ENCODE results near the gene PCK2.
A peak's percentile ranks its signal among the peaks of the same experiment; 100 is the strongest.
"Not testable (repeated sequence)": the region's sequence is repeated elsewhere in the genome, so short reads cannot be mapped to it uniquely, and the experiment has no call there.

Gene PCK2

GRCh38 chr14:24093901-24094840 lies at the start of gene PCK2:
TSS of gene PCK2 (plus strand) at chr14:24094311. CDS start at chr14:24094406, 95 bp downstream.
- Histone ChIP-seq H3K36me3 (replicated peaks) (peaks cover 22% of the 10 kb centered on the region), H3K4me3 (peak within 1 kb of the TSS; percentile 97), H3K4me1 (peaks cover 11% of the 10 kb centered on the region), H3K27me3 (ENCODE audit: low read depth) (no peaks in the 10 kb centered on the region), H3K9me3 (no peaks in the 10 kb centered on the region)
- DNase-seq (ENCODE audit: low spot score in 2 of 2), result peak; percentile 92 to 98
- in situ Hi-C loops (cut with MboI; ENCODE audit: low sequenced_read_pairs), result loop anchor here (10.0 kb wide), 1 partner anchor 79 kb away; no protein-coding TSS in a partner anchor

GRCh38 chr14:24049002-24049401 lies 45.1 kb upstream of the PCK2 start:
- DNase-seq (ENCODE audit: low spot score in 2 of 2); in situ Hi-C loops (cut with MboI; ENCODE audit: low sequenced_read_pairs); H3K4me3 ChIP-seq; H3K36me3 ChIP-seq (replicated peaks); H3K4me1 ChIP-seq; H3K9me3 ChIP-seq: not testable (repeated sequence)
- H3K27me3 ChIP-seq (ENCODE audit: low read depth), result peaks cover 16% of the 10 kb centered on the region

GRCh38 chr14:24050753-24051152 lies 43.4 kb upstream of the PCK2 start:
- H3K9me3 ChIP-seq; H3K4me3 ChIP-seq; in situ Hi-C loops (cut with MboI; ENCODE audit: low sequenced_read_pairs); H3K4me1 ChIP-seq; H3K27me3 ChIP-seq (ENCODE audit: low read depth); H3K36me3 ChIP-seq (replicated peaks); DNase-seq (ENCODE audit: low spot score in 2 of 2): not testable (repeated sequence)

- Histone ChIP-seq H3K36me3 (replicated peaks) (no peaks in the 10 kb centered on the region), H3K9me3 (no peaks in the 10 kb centered on the region), H3K4me1 (no peaks in the 10 kb centered on the region; the same call in 1 of the 2 replicates), H3K27me3 (ENCODE audit: low read depth) (peaks cover 5% of the 10 kb centered on the region; the same call in 1 of the 2 replicates), H3K4me3 (peak overlapping the region; percentile 49)
- no peak for DNase-seq (ENCODE audit: low spot score in 2 of 2)
- in situ Hi-C loops (cut with MboI; ENCODE audit: low sequenced_read_pairs), result no loop called here
These were observed 42.8 kb upstream of the PCK2 start for GRCh38 chr14:24051176-24051788.

- no peaks in the 10 kb centered on the region for H3K36me3 ChIP-seq (replicated peaks)
- no peaks in the 10 kb centered on the region for H3K27me3 ChIP-seq (ENCODE audit: low read depth)
- H3K9me3 ChIP-seq, result no peaks in the 10 kb centered on the region
- no peaks in the 10 kb centered on the region; the same call in 1 of the 2 replicates for H3K4me1 ChIP-seq
- in situ Hi-C loops (cut with MboI; ENCODE audit: low sequenced_read_pairs), result no loop called here
- H3K4me3 ChIP-seq, result peak within 1 kb of the TSS; percentile 49
- DNase-seq (ENCODE audit: low spot score in 2 of 2), result peak; percentile 57 to 86
These were observed 42.1 kb upstream of the PCK2 start, which contains the start of gene CARMIL3 for GRCh38 chr14:24051789-24052655. TSS of gene CARMIL3 (plus strand) at chr14:24052009. CDS start at chr14:24052154, 145 bp downstream.

GRCh38 chr14:24052656-24053547 lies 41.2 kb upstream of the PCK2 start:
- no peak for DNase-seq (ENCODE audit: low spot score in 2 of 2)
- Histone ChIP-seq H3K4me1 (no peaks in the 10 kb centered on the region; the same call in 1 of the 2 replicates), H3K4me3 (peak overlapping the region; percentile 49), H3K27me3 (ENCODE audit: low read depth) (no peaks in the 10 kb centered on the region), H3K9me3 (no peaks in the 10 kb centered on the region), H3K36me3 (replicated peaks) (no peaks in the 10 kb centered on the region)
- in situ Hi-C loops (cut with MboI; ENCODE audit: low sequenced_read_pairs), result no loop called here

GRCh38 chr14:24053548-24054323 lies 40.4 kb upstream of the PCK2 start:
- Histone ChIP-seq H3K4me3 (no peak overlapping the region), H3K4me1 (no peaks in the 10 kb centered on the region; the same call in 1 of the 2 replicates), H3K36me3 (replicated peaks) (no peaks in the 10 kb centered on the region), H3K9me3 (no peaks in the 10 kb centered on the region), H3K27me3 (ENCODE audit: low read depth) (no peaks in the 10 kb centered on the region)
- in situ Hi-C loops (cut with MboI; ENCODE audit: low sequenced_read_pairs), result no loop called here
- no peak for DNase-seq (ENCODE audit: low spot score in 2 of 2)

GRCh38 chr14:24054324-24054641 lies 39.8 kb upstream of the PCK2 start:
- H3K9me3 ChIP-seq, result no peaks in the 10 kb centered on the region
- no peak for DNase-seq (ENCODE audit: low spot score in 2 of 2)
- H3K4me3 ChIP-seq, result no peak overlapping the region
- in situ Hi-C loops (cut with MboI; ENCODE audit: low sequenced_read_pairs), result no loop called here
- no peaks in the 10 kb centered on the region for H3K36me3 ChIP-seq (replicated peaks)
- H3K4me1 ChIP-seq, result no peaks in the 10 kb centered on the region; the same call in 1 of the 2 replicates
- no peaks in the 10 kb centered on the region for H3K27me3 ChIP-seq (ENCODE audit: low read depth)

- H3K27me3 ChIP-seq (ENCODE audit: low read depth), result no peaks in the 10 kb centered on the region
- no peaks in the 10 kb centered on the region for H3K9me3 ChIP-seq
- no peaks in the 10 kb centered on the region for H3K36me3 ChIP-seq (replicated peaks)
- H3K4me1 ChIP-seq, result no peaks in the 10 kb centered on the region; the same call in 1 of the 2 replicates
- in situ Hi-C loops (cut with MboI; ENCODE audit: low sequenced_read_pairs), result no loop called here
- no peak for DNase-seq (ENCODE audit: low spot score in 2 of 2)
- no peak overlapping the region for H3K4me3 ChIP-seq
These were observed 39.5 kb upstream of the PCK2 start for GRCh38 chr14:24054646-24055045.

- H3K4me1 ChIP-seq, result no peaks in the 10 kb centered on the region; the same call in 1 of the 2 replicates
- H3K4me3 ChIP-seq, result no peak overlapping the region
- no peaks in the 10 kb centered on the region for H3K27me3 ChIP-seq (ENCODE audit: low read depth)
- no peaks in the 10 kb centered on the region for H3K36me3 ChIP-seq (replicated peaks)
- H3K9me3 ChIP-seq, result no peaks in the 10 kb centered on the region
- DNase-seq (ENCODE audit: low spot score in 2 of 2), result no peak
- in situ Hi-C loops (cut with MboI; ENCODE audit: low sequenced_read_pairs), result no loop called here
These were observed 37.9 kb upstream of the PCK2 start for GRCh38 chr14:24055971-24056799.

- no peak for DNase-seq (ENCODE audit: low spot score in 2 of 2)
- no peaks in the 10 kb centered on the region for H3K4me1 ChIP-seq
- no peaks in the 10 kb centered on the region for H3K27me3 ChIP-seq (ENCODE audit: low read depth)
- in situ Hi-C loops (cut with MboI; ENCODE audit: low sequenced_read_pairs), result no loop called here
- no peaks in the 10 kb centered on the region for H3K36me3 ChIP-seq (replicated peaks)
- H3K4me3 ChIP-seq, result no peak overlapping the region
- no peaks in the 10 kb centered on the region for H3K9me3 ChIP-seq
These were observed 37.3 kb upstream of the PCK2 start for GRCh38 chr14:24056800-24057184.
